Measurements from ENCODE around the gene BICD1.

DNA sequence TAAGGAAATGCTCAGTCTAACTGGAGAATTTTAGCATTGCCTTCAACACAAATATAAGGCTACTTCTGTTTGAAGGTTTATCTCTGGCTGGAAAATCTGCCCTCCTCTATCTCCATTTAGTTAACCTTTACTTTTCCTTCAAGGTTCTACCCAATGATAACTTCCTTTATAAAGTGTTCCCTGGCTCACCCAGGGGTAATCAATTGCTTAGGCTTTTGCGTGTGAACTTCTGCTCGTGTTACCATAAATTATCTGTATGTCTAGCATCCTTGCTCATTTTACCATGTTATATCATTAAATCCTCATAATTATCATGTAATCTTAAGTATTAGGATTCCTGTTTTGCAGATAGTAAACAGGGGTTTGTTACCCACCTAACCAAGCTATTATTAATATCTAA lies 178.4 kb downstream of the BICD1 start:
- no peak for TF ChIP-seq POLR2A (IDR thresholded peaks at IDR 0.05)
- TF ChIP-seq, protein P1, sequence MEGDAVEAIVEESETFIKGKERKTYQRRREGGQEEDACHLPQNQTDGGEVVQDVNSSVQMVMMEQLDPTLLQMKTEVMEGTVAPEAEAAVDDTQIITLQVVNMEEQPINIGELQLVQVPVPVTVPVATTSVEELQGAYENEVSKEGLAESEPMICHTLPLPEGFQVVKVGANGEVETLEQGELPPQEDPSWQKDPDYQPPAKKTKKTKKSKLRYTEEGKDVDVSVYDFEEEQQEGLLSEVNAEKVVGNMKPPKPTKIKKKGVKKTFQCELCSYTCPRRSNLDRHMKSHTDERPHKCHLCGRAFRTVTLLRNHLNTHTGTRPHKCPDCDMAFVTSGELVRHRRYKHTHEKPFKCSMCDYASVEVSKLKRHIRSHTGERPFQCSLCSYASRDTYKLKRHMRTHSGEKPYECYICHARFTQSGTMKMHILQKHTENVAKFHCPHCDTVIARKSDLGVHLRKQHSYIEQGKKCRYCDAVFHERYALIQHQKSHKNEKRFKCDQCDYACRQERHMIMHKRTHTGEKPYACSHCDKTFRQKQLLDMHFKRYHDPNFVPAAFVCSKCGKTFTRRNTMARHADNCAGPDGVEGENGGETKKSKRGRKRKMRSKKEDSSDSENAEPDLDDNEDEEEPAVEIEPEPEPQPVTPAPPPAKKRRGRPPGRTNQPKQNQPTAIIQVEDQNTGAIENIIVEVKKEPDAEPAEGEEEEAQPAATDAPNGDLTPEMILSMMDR (IDR thresholded peaks at IDR 0.05) = no peak

Data from right lobe of liver (tissue), 4 donors.